Muscle layer of colon (tissue), 2 donors: ENCODE data around the gene REC8.

Experiments
- H3K27ac ChIP-seq: one replicate; pipeline ENCODE4 v1.7.0; 2013; ENCODE audit warnings: low read depth, mild to moderate bottlenecking, low read length, moderate library complexity
- H3K27me3 ChIP-seq, 2 donors: one replicate each; pipeline ENCODE4 v1.7.0; 2013; ENCODE audit warnings: low read length in 2 of 2, mild to moderate bottlenecking in 2 of 2; ENCODE audit not compliant: insufficient read depth in 2 of 2, control insufficient read depth in 1 of 2
- H3K36me3 ChIP-seq: one replicate; pipeline ENCODE4 v1.7.0; 2013; ENCODE audit warnings: mild to moderate bottlenecking, low read length; ENCODE audit not compliant: insufficient read depth
- H3K4me1 ChIP-seq: one replicate; pipeline ENCODE4 v1.7.0; 2013; ENCODE audit warnings: mild to moderate bottlenecking, low read length; ENCODE audit not compliant: insufficient read depth
- H3K4me3 ChIP-seq, 2 donors: one replicate each; pipeline ENCODE4 v1.7.0; 2013; ENCODE audit warnings: low read length in 2 of 2, low read depth in 1 of 2, mild to moderate bottlenecking in 1 of 2, moderate library complexity in 1 of 2
- H3K9ac ChIP-seq: one replicate; pipeline ENCODE4 v1.7.0; 2013; ENCODE audit warnings: low read length
- H3K9me3 ChIP-seq: one replicate; pipeline ENCODE4 v1.7.0; 2013; ENCODE audit warnings: mild to moderate bottlenecking, low read length
- donor health status: abdominal sarcoma.
- donor health status: Adenocarcinoma of cecum.

The REC8 gene

DNA sequence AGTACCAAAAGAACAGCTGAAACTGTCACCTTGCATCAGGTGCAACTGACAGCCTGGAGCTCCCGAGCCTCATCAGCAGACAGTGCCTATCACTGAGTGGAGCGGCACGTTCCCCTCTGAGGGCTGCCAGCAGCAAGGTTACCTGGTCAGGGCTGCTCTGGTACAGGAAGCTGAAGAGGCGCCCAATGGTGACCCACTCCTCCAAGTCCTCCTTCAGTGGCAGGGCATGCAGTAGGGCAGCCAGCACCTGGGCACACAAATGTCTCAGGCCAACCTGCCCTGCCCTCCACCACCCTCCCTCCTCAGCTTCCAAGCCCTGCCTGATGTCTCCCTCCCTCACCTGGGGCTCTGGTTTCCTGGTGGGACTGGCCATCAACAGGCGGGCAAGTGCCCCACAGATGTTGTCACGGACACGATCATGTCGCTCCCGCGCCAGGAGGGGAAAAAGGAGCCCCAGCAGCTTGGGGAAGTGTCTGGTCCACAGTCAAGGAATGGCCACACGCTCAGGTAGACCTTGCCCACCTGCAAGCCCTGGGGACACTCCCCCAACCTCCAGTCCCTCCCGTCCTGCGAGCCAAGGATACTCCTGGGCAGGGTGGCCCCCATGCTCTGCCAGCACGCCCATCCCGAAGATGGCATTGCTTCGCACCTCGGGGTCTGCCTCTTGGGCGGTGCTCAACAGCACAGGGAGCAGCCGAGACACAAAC lies 9.6 kb downstream of the REC8 start:
- H3K27ac ChIP-seq: no peak overlapping the region
- peaks cover 11% of the 10 kb centered on the region for H3K4me1 ChIP-seq
- H3K36me3 ChIP-seq: peaks cover 81% of the 10 kb centered on the region
- H3K9me3 ChIP-seq: no peaks in the 10 kb centered on the region
- no peaks in the 10 kb centered on the region for H3K27me3 ChIP-seq
- H3K4me3 ChIP-seq: no peak overlapping the region
- H3K9ac ChIP-seq: no peak overlapping the region

DNA sequence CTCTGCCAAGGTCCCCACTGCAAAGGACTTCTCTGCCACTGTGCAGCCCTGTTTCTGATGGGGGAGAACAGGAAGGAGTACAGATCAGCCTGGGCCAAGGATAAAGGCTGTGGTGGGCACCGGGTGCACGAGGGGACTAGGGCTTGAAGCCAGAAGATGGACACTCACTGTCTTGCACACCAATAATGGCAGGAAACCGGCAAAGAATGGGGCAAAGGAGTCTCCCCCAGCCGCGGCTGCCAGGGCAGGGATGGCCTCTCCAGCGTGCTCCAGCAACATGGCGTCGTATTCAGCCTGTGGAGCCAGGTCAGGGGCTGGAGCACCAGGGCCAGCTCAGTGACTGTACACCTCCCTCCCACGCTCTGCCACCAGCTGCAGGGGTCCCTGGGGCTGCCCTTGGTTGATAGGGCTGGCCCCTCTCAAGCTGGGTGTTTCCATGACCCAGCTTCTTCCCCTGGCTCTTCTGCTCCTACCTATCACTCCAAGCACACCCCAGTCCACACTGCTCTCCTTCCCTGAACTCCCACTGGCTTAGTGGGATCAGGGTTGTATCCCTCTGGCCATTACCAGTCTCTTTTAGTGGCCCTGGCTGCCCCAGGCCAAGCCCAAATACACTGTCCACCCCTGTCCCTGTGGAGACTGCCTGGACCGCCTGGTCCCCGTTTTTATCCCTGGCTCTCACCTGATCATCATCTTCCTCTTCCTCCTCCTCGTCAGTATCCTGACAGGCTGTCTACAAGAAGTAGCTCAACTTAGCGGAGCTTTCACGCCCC lies 10.4 kb downstream of the REC8 start:
- no peak overlapping the region for H3K4me3 ChIP-seq
- no peak overlapping the region for H3K27ac ChIP-seq
- no peaks in the 10 kb centered on the region for H3K9me3 ChIP-seq
- peaks cover 16% of the 10 kb centered on the region for H3K4me1 ChIP-seq
- no peaks in the 10 kb centered on the region for H3K27me3 ChIP-seq
- no peak overlapping the region for H3K9ac ChIP-seq
- H3K36me3 ChIP-seq: peaks cover 79% of the 10 kb centered on the region

DNA sequence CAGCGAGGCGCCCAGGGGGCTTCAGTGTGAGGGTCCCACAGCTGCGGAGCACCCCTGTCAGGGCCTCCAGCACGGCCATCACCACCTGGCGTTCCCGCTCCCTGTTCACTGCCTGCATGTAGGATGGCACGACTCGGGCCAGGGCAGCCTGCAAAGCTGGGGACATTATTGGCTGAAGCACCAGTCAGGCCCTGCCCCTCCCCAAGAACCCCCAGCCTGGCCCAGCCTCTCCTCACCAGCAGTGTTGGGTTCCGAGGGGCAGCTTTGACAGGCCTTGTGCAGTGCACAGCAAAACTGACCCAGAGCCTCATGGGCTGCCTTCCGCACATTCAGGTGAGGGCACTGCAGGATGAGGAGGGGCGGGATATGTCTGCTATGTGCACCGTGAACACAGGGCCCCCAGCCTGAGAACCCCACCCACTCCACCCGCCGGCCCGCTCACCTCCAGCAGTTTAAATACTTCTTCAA lies 11.2 kb downstream of the REC8 start:
- Histone ChIP-seq H3K9ac (no peak overlapping the region), H3K27me3 (no peaks in the 10 kb centered on the region), H3K9me3 (no peaks in the 10 kb centered on the region), H3K36me3 (peaks cover 73% of the 10 kb centered on the region), H3K27ac (no peak overlapping the region), H3K4me3 (no peak overlapping the region), H3K4me1 (peaks cover 23% of the 10 kb centered on the region)

- no peak overlapping the region for H3K27ac ChIP-seq
- no peaks in the 10 kb centered on the region for H3K9me3 ChIP-seq
- no peak overlapping the region for H3K9ac ChIP-seq
- peaks cover 23% of the 10 kb centered on the region for H3K4me1 ChIP-seq
- peaks cover 62% of the 10 kb centered on the region for H3K36me3 ChIP-seq
- no peaks in the 10 kb centered on the region for H3K27me3 ChIP-seq
- no peak overlapping the region for H3K4me3 ChIP-seq
Measured at GRCh38 chr14:24184104-24184970, 12.5 kb downstream of the REC8 start.

DNA sequence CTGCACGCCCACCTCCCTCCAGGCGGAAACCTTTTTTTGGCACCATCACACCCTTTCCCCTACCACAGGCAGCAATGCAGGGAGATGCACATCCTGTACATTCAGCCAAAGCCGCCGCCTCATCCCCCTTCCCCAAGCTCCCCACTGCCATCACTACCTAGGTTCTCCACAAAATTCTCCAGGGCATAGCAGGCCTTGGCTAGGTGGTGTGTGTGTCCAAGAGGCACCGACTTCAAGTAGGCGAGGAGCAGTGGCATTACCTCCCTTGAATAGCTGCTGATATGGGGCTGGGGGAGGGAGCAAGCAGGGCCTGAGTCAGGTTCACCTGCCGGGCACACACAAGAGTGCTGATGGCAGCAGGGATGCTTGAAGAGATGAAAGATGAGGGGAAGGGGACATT lies 13.1 kb downstream of the REC8 start:
- H3K4me3 ChIP-seq: no peak overlapping the region
- H3K27ac ChIP-seq: no peak overlapping the region
- no peak overlapping the region for H3K9ac ChIP-seq
- H3K27me3 ChIP-seq: no peaks in the 10 kb centered on the region
- H3K4me1 ChIP-seq: peaks cover 21% of the 10 kb centered on the region
- no peaks in the 10 kb centered on the region for H3K9me3 ChIP-seq
- peaks cover 58% of the 10 kb centered on the region for H3K36me3 ChIP-seq

- no peaks in the 10 kb centered on the region for H3K9me3 ChIP-seq
- H3K9ac ChIP-seq: no peak overlapping the region
- H3K27ac ChIP-seq: no peak overlapping the region
- no peak overlapping the region for H3K4me3 ChIP-seq
- H3K27me3 ChIP-seq: no peaks in the 10 kb centered on the region
- peaks cover 58% of the 10 kb centered on the region for H3K36me3 ChIP-seq
- H3K4me1 ChIP-seq: peaks cover 14% of the 10 kb centered on the region
Measured at GRCh38 chr14:24185741-24186140, 13.9 kb downstream of the REC8 start.

DNA sequence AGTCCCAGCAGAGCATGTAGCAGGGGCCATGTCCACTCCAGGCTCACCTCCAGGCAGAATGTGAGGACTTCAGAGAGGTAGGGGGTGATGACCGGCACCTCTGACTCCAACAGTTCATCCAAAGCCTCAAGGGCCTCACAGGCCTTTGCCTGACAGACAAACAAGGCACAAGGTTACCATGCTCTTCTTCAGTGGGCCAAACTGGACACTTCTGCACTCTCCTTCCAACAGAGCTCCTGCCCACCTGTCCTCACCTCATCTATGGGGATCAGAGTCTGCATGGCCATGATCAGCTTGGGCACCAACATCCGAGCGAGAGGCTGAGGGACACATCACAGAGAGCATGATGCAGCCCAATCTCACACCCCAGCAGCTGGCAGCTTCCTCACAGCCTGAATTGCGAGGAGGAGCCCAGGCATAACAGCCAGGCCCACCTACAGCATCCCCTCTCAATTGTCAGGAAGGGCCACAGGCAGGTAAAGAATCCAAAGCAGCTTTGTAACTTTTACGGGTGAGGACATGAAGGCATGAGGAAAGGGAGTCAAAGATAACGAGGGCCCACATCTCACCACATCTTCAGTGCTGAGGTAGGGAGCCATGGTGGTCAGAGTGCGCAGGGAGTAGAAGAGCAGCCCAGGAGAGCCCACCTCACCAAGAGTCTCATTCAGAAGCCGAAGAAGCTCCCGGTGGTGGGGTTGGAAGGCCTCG lies 15.1 kb downstream of the REC8 start:
- no peak overlapping the region for H3K9ac ChIP-seq
- H3K4me1 ChIP-seq: peaks cover 12% of the 10 kb centered on the region
- H3K27ac ChIP-seq: no peak overlapping the region
- peak overlapping the region in 1 of 2 donors; percentile 47 for H3K4me3 ChIP-seq
- H3K36me3 ChIP-seq: peaks cover 51% of the 10 kb centered on the region
- H3K27me3 ChIP-seq: no peaks in the 10 kb centered on the region
- no peaks in the 10 kb centered on the region for H3K9me3 ChIP-seq

- Histone ChIP-seq H3K4me1 (peaks cover 12% of the 10 kb centered on the region), H3K9me3 (no peaks in the 10 kb centered on the region), H3K9ac (peak overlapping the region; percentile 37), H3K27me3 (no peaks in the 10 kb centered on the region), H3K27ac (no peak overlapping the region), H3K36me3 (peaks cover 51% of the 10 kb centered on the region), H3K4me3 (peak overlapping the region in 1 of 2 donors; percentile 47)
Measured at GRCh38 chr14:24187539-24187915, 15.6 kb downstream of the REC8 start.

- H3K9ac ChIP-seq: peak within 1 kb of the TSS; percentile 37
- H3K27me3 ChIP-seq: no peaks in the 10 kb centered on the region
- peaks cover 50% of the 10 kb centered on the region for H3K36me3 ChIP-seq
- peak within 1 kb of the TSS; percentile 47 to 55 for H3K4me3 ChIP-seq
- peak within 1 kb of the TSS; percentile 74 for H3K27ac ChIP-seq
- H3K9me3 ChIP-seq: no peaks in the 10 kb centered on the region
- H3K4me1 ChIP-seq: peaks cover 12% of the 10 kb centered on the region
Measured at GRCh38 chr14:24188251-24189058, 16.6 kb downstream of the REC8 start, which contains the start of gene IPO4. Gene IPO4, minus strand, starts transcription at chr14:24188816. Its CDS starts 29 bp downstream, at chr14:24188787.

GRCh38 chr14:24189059-24189375 lies 17.1 kb downstream of the REC8 start:
- H3K9ac ChIP-seq: no peak overlapping the region
- H3K27me3 ChIP-seq: no peaks in the 10 kb centered on the region
- H3K4me1 ChIP-seq: peaks cover 13% of the 10 kb centered on the region
- H3K4me3 ChIP-seq: no peak overlapping the region
- H3K9me3 ChIP-seq: no peaks in the 10 kb centered on the region
- peaks cover 46% of the 10 kb centered on the region for H3K36me3 ChIP-seq
- peak overlapping the region; percentile 4 for H3K27ac ChIP-seq
